SK-N-SH (cell line): Measurements from ENCODE around the gene AP2S1. TPM values are rescaled to one million over a fixed set of nuclear protein-coding genes. Genes with fewer than 3 reads are reported as not detected.

Source experiments
- CTCF ChIA-PET: fragments of 300-600, 350-600 bp; formaldehyde crosslinking; extraction: SDS; loops from one replicate; lab custom pipeline; 2021; lab: Yijun Ruan, JAX
- POLR2A ChIA-PET: fragments of 350-600 bp; sonication (Branson Sonifier 250); formaldehyde crosslinking; extraction: SDS; loops from one replicate; lab custom pipeline; 2020; ENCODE audit warnings: antibody characterized with exemption, inconsistent platforms; lab: Yijun Ruan, JAX
- DNase-seq: peaks from one replicate; pipeline ENCODE4 v3.0.0; 2012
- H2AFZ ChIP-seq: fragments of 200-600 bp; sonication (generic); 2 replicates; pipeline ENCODE4 v1.8.1; 2016; ENCODE audit warnings: antibody characterized with exemption, mild to moderate bottlenecking, low read depth
- H3F3A ChIP-seq: fragments of 200-600 bp; sonication (generic); replicated peaks from 2 replicates; pipeline ENCODE3; 2016; ENCODE audit warnings: antibody characterized with exemption, mild to moderate bottlenecking; ENCODE audit not compliant: insufficient read depth
- H3K27ac ChIP-seq, 2 experiments: fragments of 200-500 bp in 1 of 2; fragments of 200-600 bp in 1 of 2; sonication (Bioruptor generic) in 1 of 2; sonication (generic), shearing (Covaris generic) in 1 of 2; 2 replicates each; pipeline versions ENCODE4 v1.5.1 to v1.6.1; 2014 to 2016; ENCODE audit warnings: low read depth in 2 of 2, inconsistent platforms in 1 of 2, low read length in 1 of 2, mild to moderate bottlenecking in 1 of 2, mixed read lengths in 1 of 2
- H3K27me3 ChIP-seq: fragments of 200-600 bp; sonication (generic), shearing (Covaris generic); 2 replicates; pipeline ENCODE4 v1.6.1; 2016; ENCODE audit warnings: mixed run types; ENCODE audit not compliant: insufficient read depth
- H3K36me3 ChIP-seq, 2 experiments: fragments of 200-500 bp in 1 of 2; fragments of 200-600 bp in 1 of 2; sonication (Bioruptor generic) in 1 of 2; sonication (generic) in 1 of 2; replicated peaks in 1 of 2; 2 replicates each; pipeline versions ENCODE3 to v1.5.1; 2014 to 2016; ENCODE audit warnings: low read length in 1 of 2, mild to moderate bottlenecking in 1 of 2; ENCODE audit not compliant: insufficient read depth in 2 of 2, control insufficient read depth in 1 of 2
- H3K4me1 ChIP-seq, 2 experiments: fragments of 200-500 bp in 1 of 2; fragments of 200-600 bp in 1 of 2; sonication (Bioruptor generic) in 1 of 2; sonication (generic), shearing (Covaris generic) in 1 of 2; 2 replicates each; pipeline versions ENCODE4 v1.5.1 to v1.6.1; 2014 to 2016; ENCODE audit warnings: low read depth in 1 of 2, low read length in 1 of 2, mixed run types in 1 of 2; ENCODE audit not compliant: insufficient read depth in 2 of 2, control insufficient read depth in 1 of 2
- H3K4me2 ChIP-seq: fragments of 200-600 bp; sonication (generic), shearing (Covaris generic); 2 replicates; pipeline ENCODE4 v1.6.1; 2017; ENCODE audit warnings: mixed run types
- H3K4me3 ChIP-seq, 2 experiments: fragments of 200-500 bp in 1 of 2; fragments of 200-600 bp in 1 of 2; sonication (Bioruptor generic) in 1 of 2; sonication (generic), shearing (Covaris generic) in 1 of 2; 2 replicates each; pipeline versions ENCODE4 v1.5.1 to v1.8.1; 2014 to 2016; ENCODE audit warnings: low read depth in 2 of 2, inconsistent platforms in 1 of 2, low read length in 1 of 2, mild to moderate bottlenecking in 1 of 2, mixed read lengths in 1 of 2, moderate library complexity in 1 of 2
- H3K79me2 ChIP-seq: fragments of 200-600 bp; sonication (generic); 2 replicates; pipeline ENCODE4 v1.8.1; 2017; ENCODE audit warnings: mild to moderate bottlenecking; ENCODE audit not compliant: insufficient read depth
- H3K9ac ChIP-seq: fragments of 200-600 bp; sonication (generic); 2 replicates; pipeline ENCODE4 v1.6.1; 2017; ENCODE audit warnings: mixed run types
- H3K9me2 ChIP-seq: fragments of 200-600 bp; sonication (generic); 2 replicates; pipeline ENCODE4 v1.6.1; 2017; ENCODE audit warnings: mixed run types
- H3K9me3 ChIP-seq: fragments of 200-600 bp; sonication (generic); 2 replicates; pipeline ENCODE4 v1.6.1; 2017; ENCODE audit warnings: mixed run types, mild to moderate bottlenecking, moderate library complexity
- H4K20me1 ChIP-seq: fragments of 200-600 bp; sonication (generic); 2 replicates; pipeline ENCODE4 v1.6.1; 2017; ENCODE audit warnings: mild to moderate bottlenecking, mixed run types; ENCODE audit not compliant: insufficient read depth
- CHD2 ChIP-seq: fragments of 150-350 bp; IDR thresholded peaks from 2 replicates; pipeline ENCODE4 v1.6.1; 2018; ENCODE audit warnings: low read length; ENCODE audit not compliant: partially characterized antibody
- EP300 ChIP-seq, 2 experiments: IDR thresholded peaks; 2 replicates each; pipeline versions ENCODE4 v1.4.0 to v1.6.1; 2012; ENCODE audit warnings: borderline replicate concordance in 1 of 2, low read depth in 1 of 2, low read length in 1 of 2
- FOXJ3 ChIP-seq: sonication (generic); formaldehyde crosslinking; IDR thresholded peaks from 2 replicates; pipeline ENCODE4 v1.5.1; 2020; ENCODE audit warnings: mild to moderate bottlenecking, missing genetic modification reagents
- JUND ChIP-seq: IDR thresholded peaks from 2 replicates; pipeline ENCODE4 v1.4.0; 2012
- MXI1 ChIP-seq: IDR thresholded peaks from 2 replicates; pipeline ENCODE4 v1.6.1; 2012; ENCODE audit warnings: mild to moderate bottlenecking, low read depth, low read length, improper control_type of control experiment
- NFIC ChIP-seq: IDR thresholded peaks from 2 replicates; pipeline ENCODE4 v1.4.0; 2012; ENCODE audit warnings: borderline replicate concordance
- POLR2AphosphoS5 ChIP-seq: IDR thresholded peaks from 2 replicates; pipeline ENCODE4 v1.6.1; 2012; ENCODE audit warnings: low read depth, low read length
- RCOR1 ChIP-seq: fragments of 150-350 bp; IDR thresholded peaks from 2 replicates; pipeline ENCODE4 v1.6.1; 2017; ENCODE audit warnings: antibody characterized with exemption, low read length
- SIN3A ChIP-seq: IDR thresholded peaks from 2 replicates; pipeline ENCODE4 v1.6.1; 2012; ENCODE audit warnings: low read depth, mild to moderate bottlenecking, low read length, moderate library complexity, borderline replicate concordance
- TCF12 ChIP-seq: IDR thresholded peaks from 2 replicates; pipeline ENCODE4 v1.4.0; 2012
- WGBS: methylation state at CpG from one replicate; pipeline ENCODE4 v1.1.6; 2017; ENCODE audit warnings: low lambda C conversion rate; 5-methylcytosine and 5-hydroxymethylcytosine counted together
- polyA plus RNA-seq, 3 experiments: library from polyadenylated mRNA; depleted of rRNA; stranded (reverse); fragments of >200 nt; gene quantifications; 2 replicates each; pipeline ENCODE4 v1.2.3, GENCODE V29; 2012
- TF ChIP-seq, protein P1 (sequence below): fragments of 200-600 bp; sonication (generic); IDR thresholded peaks from 2 replicates; pipeline ENCODE4 v1.6.1; 2017; ENCODE audit warnings: antibody characterized with exemption, mild to moderate bottlenecking, moderate library complexity
- TF ChIP-seq, protein P2 (sequence below): IDR thresholded peaks from 2 replicates; pipeline ENCODE4; 2012
- TF ChIP-seq, protein P3 (sequence below): IDR thresholded peaks from 2 replicates; pipeline ENCODE4 v1.4.0; 2012; ENCODE audit warnings: low read depth, borderline replicate concordance
- TF ChIP-seq, protein P4 (sequence below): IDR thresholded peaks from 2 replicates; pipeline ENCODE4 v1.4.0; 2012; ENCODE audit warnings: low read depth
- TF ChIP-seq, protein P5 (sequence below): IDR thresholded peaks from 2 replicates; pipeline ENCODE4 v1.4.0; 2012; ENCODE audit warnings: low read depth, borderline replicate concordance

AP2S1 gene
- polyA plus RNA-seq, 1 of the 3 experiments (the other 2 are of a cell fraction): 565 TPM

DNA sequence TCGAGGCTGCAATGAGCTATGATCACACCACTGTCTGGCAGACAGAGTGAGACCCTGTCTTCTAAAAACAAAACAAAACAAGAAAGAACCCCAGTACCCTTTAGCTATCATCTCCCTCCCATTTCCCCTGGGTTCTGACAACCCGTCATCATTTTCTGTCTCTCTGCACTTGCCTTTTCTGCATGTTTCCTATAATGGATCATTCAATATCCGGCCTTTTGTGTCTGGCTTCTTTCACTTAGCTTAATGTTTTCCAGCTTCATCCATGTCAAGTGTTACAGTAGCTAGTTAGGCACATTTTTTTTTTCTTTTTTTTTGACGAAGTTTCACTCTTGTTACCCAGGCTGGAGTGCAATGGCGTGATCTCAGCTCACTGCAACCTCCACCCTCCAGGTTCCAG is 16.5 kb downstream of the AP2S1 start:
- POLR2A ChIA-PET: interaction anchor here (0.6 to 1.4 kb wide), 2 partner anchors 46 to 401 kb away, joined by 3 to 6 read pairs; partner anchors contain the start of gene SLC1A5
- H2AFZ ChIP-seq: no peak overlapping the region
- no peaks in the 10 kb centered on the region for H3K9me3 ChIP-seq
- H3K27ac ChIP-seq: peak overlapping the region in 1 of 2 experiments; percentile 56; a peak in 3 of 4 replicates
- peaks cover 4 to 7% of the 10 kb centered on the region in 2 experiments for H3K36me3 ChIP-seq
- H3F3A ChIP-seq: peaks cover 30% of the 10 kb centered on the region
- H3K79me2 ChIP-seq: no peaks in the 10 kb centered on the region
- DNase-seq: peak; percentile 74
- CTCF ChIA-PET: interaction anchor here (0.8 to 1.9 kb wide), 5 partner anchors 13 to 85 kb away, joined by 3 to 10 read pairs (median 4); partner anchors contain the start of gene SLC1A5
- H4K20me1 ChIP-seq: no peaks in the 10 kb centered on the region
- H3K9me2 ChIP-seq: no peaks in the 10 kb centered on the region
- peaks cover 3% of the 10 kb centered on the region in 2 experiments; a peak in 1 of 4 replicates for H3K4me1 ChIP-seq
- H3K4me2 ChIP-seq: no peak overlapping the region
- WGBS: 50% methylated on average over 5 of the region's 5 CpGs
- no peak overlapping the region for H3K4me3 ChIP-seq
- no peak overlapping the region for H3K9ac ChIP-seq
- H3K27me3 ChIP-seq: no peaks in the 10 kb centered on the region
- TF ChIP-seq RCOR1 (peak; percentile 77; the same call in 1 of the 2 replicates), CHD2 (peak; percentile 41), EP300 (IDR thresholded peaks at IDR 0.05; ENCODE audit: borderline replicate concordance in 1 of 2, low read depth in 1 of 2, low read length in 1 of 2) (peak in 1 of 2 experiments; percentile 85; a peak in 2 of 4 replicates), MXI1 (peak; percentile 50; the same call in 1 of the 2 replicates), FOXJ3 (peak; percentile 75), NFIC (no peak), SIN3A (no peak), TCF12 (peak; percentile 69), JUND (no peak), POLR2AphosphoS5 (no peak)
- TF ChIP-seq, protein P1, sequence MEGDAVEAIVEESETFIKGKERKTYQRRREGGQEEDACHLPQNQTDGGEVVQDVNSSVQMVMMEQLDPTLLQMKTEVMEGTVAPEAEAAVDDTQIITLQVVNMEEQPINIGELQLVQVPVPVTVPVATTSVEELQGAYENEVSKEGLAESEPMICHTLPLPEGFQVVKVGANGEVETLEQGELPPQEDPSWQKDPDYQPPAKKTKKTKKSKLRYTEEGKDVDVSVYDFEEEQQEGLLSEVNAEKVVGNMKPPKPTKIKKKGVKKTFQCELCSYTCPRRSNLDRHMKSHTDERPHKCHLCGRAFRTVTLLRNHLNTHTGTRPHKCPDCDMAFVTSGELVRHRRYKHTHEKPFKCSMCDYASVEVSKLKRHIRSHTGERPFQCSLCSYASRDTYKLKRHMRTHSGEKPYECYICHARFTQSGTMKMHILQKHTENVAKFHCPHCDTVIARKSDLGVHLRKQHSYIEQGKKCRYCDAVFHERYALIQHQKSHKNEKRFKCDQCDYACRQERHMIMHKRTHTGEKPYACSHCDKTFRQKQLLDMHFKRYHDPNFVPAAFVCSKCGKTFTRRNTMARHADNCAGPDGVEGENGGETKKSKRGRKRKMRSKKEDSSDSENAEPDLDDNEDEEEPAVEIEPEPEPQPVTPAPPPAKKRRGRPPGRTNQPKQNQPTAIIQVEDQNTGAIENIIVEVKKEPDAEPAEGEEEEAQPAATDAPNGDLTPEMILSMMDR: no peak
- TF ChIP-seq, protein P2, sequence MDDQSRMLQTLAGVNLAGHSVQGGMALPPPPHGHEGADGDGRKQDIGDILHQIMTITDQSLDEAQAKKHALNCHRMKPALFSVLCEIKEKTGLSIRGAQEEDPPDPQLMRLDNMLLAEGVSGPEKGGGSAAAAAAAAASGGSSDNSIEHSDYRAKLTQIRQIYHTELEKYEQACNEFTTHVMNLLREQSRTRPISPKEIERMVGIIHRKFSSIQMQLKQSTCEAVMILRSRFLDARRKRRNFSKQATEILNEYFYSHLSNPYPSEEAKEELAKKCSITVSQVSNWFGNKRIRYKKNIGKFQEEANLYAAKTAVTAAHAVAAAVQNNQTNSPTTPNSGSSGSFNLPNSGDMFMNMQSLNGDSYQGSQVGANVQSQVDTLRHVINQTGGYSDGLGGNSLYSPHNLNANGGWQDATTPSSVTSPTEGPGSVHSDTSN: 0 out of 2 replicates have a peak, but pooled peaks have one; percentile 21
- TF ChIP-seq, protein P3, sequence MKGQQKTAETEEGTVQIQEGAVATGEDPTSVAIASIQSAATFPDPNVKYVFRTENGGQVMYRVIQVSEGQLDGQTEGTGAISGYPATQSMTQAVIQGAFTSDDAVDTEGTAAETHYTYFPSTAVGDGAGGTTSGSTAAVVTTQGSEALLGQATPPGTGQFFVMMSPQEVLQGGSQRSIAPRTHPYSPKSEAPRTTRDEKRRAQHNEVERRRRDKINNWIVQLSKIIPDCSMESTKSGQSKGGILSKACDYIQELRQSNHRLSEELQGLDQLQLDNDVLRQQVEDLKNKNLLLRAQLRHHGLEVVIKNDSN: no peak
- TF ChIP-seq, protein P4, sequence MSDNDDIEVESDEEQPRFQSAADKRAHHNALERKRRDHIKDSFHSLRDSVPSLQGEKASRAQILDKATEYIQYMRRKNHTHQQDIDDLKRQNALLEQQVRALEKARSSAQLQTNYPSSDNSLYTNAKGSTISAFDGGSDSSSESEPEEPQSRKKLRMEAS: no peak
- TF ChIP-seq, protein P5, sequence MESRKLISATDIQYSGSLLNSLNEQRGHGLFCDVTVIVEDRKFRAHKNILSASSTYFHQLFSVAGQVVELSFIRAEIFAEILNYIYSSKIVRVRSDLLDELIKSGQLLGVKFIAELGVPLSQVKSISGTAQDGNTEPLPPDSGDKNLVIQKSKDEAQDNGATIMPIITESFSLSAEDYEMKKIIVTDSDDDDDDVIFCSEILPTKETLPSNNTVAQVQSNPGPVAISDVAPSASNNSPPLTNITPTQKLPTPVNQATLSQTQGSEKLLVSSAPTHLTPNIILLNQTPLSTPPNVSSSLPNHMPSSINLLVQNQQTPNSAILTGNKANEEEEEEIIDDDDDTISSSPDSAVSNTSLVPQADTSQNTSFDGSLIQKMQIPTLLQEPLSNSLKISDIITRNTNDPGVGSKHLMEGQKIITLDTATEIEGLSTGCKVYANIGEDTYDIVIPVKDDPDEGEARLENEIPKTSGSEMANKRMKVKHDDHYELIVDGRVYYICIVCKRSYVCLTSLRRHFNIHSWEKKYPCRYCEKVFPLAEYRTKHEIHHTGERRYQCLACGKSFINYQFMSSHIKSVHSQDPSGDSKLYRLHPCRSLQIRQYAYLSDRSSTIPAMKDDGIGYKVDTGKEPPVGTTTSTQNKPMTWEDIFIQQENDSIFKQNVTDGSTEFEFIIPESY: no peak
- TF ChIP-seq, all 33 proteins: peak for 7
